ENCODE data around the gene KCNH6.

The KCNH6 gene

GRCh38 chr17:63595132-63595531 is 72.0 kb downstream of the KCNH6 start:
- POLR2A ChIA-PET = interaction anchor here (0.6 kb wide), 1 partner anchor 623 kb away, joined by 10 read pairs; no protein-coding TSS in a partner anchor
- H3K4me3 ChIP-seq (ENCODE audit: low read depth, low read length) = no peak overlapping the region
- no peaks in the 10 kb centered on the region for H3K4me1 ChIP-seq (ENCODE audit: control insufficient read depth, insufficient read depth, low read length)
- no peak overlapping the region for H3K27ac ChIP-seq (ENCODE audit: extremely low read depth, low read depth, low read length)
- no peak for TF ChIP-seq ZNF513 (tag by site-specific recombination; IDR thresholded peaks at IDR 0.05)
- peak; percentile 81 for TF ChIP-seq ZFP3 (tag by site-specific recombination; IDR thresholded peaks at IDR 0.05; ENCODE audit: low read depth)
- TF ChIP-seq ZNF785 (tag by site-specific recombination; IDR thresholded peaks at IDR 0.05) = no peak
- CTCF ChIA-PET = interaction anchor here (1.5 to 2.7 kb wide), 2 partner anchors 17 to 170 kb away, joined by 4 to 9 read pairs; no protein-coding TSS in a partner anchor
- H3K9me3 ChIP-seq (ENCODE audit: control insufficient read depth, insufficient read depth, low read depth, low read length) = no peaks in the 10 kb centered on the region
- H3K36me3 ChIP-seq (ENCODE audit: control insufficient read depth in 2 of 2, insufficient read depth in 1 of 2, low read length in 2 of 2) = peaks cover 21 to 40% of the 10 kb centered on the region in 2 experiments
